HUES6 (cell line): ENCODE results near the gene PLA2G4C.

Source experiments
- H3K27ac ChIP-seq: 2 replicates; pipeline ENCODE4 v1.7.0; 2013; ENCODE audit warnings: low read depth, mild to moderate bottlenecking, low read length, inconsistent platforms
- H3K27me3 ChIP-seq: 2 replicates; pipeline ENCODE4 v1.6.1; 2013; ENCODE audit warnings: low read length; ENCODE audit not compliant: control insufficient read depth, insufficient read depth
- H3K36me3 ChIP-seq: 2 replicates; pipeline ENCODE4 v1.6.1; 2013; ENCODE audit warnings: low read length; ENCODE audit not compliant: control insufficient read depth, insufficient read depth
- H3K4me1 ChIP-seq: 2 replicates; pipeline ENCODE4 v1.6.1; 2013; ENCODE audit warnings: low read length; ENCODE audit not compliant: control insufficient read depth, insufficient read depth
- H3K4me3 ChIP-seq: 2 replicates; pipeline ENCODE4 v1.5.1; 2013; ENCODE audit warnings: low read depth, low read length
- H3K9ac ChIP-seq: one replicate; pipeline ENCODE4 v1.6.1; 2013; ENCODE audit warnings: mild to moderate bottlenecking, low read length
- H3K9me3 ChIP-seq: 2 replicates; pipeline ENCODE4 v1.6.1; 2013; ENCODE audit warnings: low read depth, low read length; ENCODE audit not compliant: control insufficient read depth, insufficient read depth

Gene PLA2G4C

GRCh38 chr19:48053076-48053475, 57.5 kb downstream of the PLA2G4C start:
- no peaks in the 10 kb centered on the region for H3K27me3 ChIP-seq
- H3K4me1 ChIP-seq: no peaks in the 10 kb centered on the region
- H3K36me3 ChIP-seq: no peaks in the 10 kb centered on the region
- H3K9me3 ChIP-seq: peaks cover 23% of the 10 kb centered on the region
- H3K9ac ChIP-seq: no peak overlapping the region
- H3K27ac ChIP-seq: no peak overlapping the region
- no peak overlapping the region for H3K4me3 ChIP-seq

DNA sequence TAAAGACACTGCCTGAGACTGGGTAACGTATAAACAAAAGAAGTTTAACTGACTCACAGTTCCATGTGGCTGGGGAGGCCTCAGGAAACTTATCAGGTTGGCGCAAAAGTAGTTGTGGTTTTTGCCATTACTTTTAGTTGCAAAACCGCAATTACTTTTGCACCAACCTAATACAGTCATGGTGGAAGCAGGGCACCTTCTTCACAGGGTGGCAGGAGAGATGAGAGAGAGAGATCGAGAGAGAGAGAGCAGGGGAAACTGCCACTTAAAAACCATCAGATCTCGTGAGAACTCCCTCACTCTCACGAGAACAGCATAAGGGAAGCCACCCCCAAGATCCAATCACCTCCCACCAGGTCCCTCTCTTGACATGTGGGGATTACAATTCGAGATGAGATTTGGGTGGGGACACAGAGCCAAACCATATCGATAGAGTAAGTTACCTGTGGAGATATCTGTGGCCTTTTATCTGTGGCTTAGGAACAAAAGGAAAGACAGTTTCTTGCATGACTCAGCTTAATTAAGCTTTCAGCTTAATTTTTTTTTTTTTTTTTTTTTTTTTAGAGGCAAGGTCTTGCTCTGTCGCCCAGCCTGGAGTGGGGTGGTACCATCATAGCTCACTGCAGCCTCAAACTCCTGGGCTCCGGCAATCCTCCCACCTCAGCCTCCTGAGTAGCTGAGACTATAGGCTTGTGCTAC, 59.1 kb downstream of the PLA2G4C start:
- Histone ChIP-seq H3K4me1 (no peaks in the 10 kb centered on the region), H3K36me3 (no peaks in the 10 kb centered on the region), H3K9ac (no peak overlapping the region), H3K9me3 (peaks cover 27% of the 10 kb centered on the region), H3K27ac (no peak overlapping the region), H3K27me3 (no peaks in the 10 kb centered on the region), H3K4me3 (no peak overlapping the region)

DNA sequence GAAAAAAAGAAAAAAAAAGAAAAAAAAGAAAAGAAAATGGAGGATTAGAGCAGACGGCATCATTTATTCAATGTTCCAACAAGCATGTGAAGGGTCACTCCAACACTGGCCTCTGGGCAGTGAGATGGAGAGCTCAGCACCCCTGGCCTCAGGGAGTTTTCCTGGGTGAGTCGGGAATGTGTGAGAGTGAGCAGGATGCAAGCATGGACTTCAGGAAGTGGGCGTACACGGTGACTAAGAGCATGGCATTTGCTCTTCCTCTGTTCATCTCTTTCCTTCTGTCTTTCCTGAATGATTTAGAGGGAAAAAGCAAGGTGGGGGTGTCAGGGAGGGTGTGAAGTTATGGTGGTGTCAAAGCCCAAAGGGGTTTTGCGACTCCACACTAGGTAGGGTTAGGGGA, 66.1 kb downstream of the PLA2G4C start:
- Histone ChIP-seq H3K27ac (no peak overlapping the region), H3K36me3 (no peaks in the 10 kb centered on the region), H3K4me1 (no peaks in the 10 kb centered on the region), H3K4me3 (no peak overlapping the region), H3K9ac (no peak overlapping the region), H3K9me3 (peaks cover 20% of the 10 kb centered on the region; the same call in 1 of the 2 replicates), H3K27me3 (peaks cover 11% of the 10 kb centered on the region; the same call in 1 of the 2 replicates)

DNA sequence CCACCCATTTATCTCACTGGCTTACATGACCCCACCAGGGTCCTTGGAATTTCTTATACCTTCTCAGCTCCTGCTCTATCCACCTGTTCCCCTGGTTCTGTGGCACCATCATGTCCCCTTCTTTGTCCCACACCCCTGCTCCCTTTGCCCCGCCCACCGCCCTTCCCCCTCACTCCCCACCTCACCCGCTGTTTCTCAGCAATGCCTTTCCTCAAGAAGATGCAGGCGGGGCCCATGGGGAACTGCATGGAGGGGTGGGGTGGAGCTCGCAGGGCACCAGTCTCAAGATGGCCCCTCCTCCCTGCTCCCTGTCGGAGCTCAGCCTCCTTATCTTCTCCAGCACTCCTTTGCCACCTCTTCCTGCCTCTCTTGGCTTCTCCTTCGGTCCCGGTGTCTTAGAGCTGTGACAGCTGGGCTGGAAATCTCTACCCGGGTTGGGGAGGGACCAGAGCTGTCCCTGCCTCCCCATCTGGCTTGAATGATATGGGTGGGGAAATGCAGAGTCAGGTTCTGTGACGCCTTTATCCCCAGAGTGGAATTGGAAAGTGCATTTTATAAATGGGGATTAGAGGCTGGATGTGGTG, 66.8 kb downstream of the PLA2G4C start, which contains the start of gene CABP5:
Gene CABP5, minus strand, starts transcription at position 405 of the 584 bp plus-strand sequence. Its CDS starts 157 bp downstream, at position 248.
- Histone ChIP-seq H3K27me3 (peaks cover 11% of the 10 kb centered on the region; the same call in 1 of the 2 replicates), H3K36me3 (no peaks in the 10 kb centered on the region), H3K9ac (no peak within 1 kb of the TSS), H3K9me3 (peaks cover 21% of the 10 kb centered on the region; the same call in 1 of the 2 replicates), H3K27ac (no peak within 1 kb of the TSS), H3K4me3 (no peak within 1 kb of the TSS), H3K4me1 (no peaks in the 10 kb centered on the region)

- no peaks in the 10 kb centered on the region for H3K36me3 ChIP-seq
- H3K4me1 ChIP-seq: no peaks in the 10 kb centered on the region
- peaks cover 11% of the 10 kb centered on the region; the same call in 1 of the 2 replicates for H3K27me3 ChIP-seq
- H3K27ac ChIP-seq: no peak overlapping the region
- H3K9me3 ChIP-seq: peaks cover 16% of the 10 kb centered on the region
- no peak overlapping the region for H3K4me3 ChIP-seq
- no peak overlapping the region for H3K9ac ChIP-seq
Observed at GRCh38 chr19:48041877-48042580, 68.6 kb downstream of the PLA2G4C start.

DNA sequence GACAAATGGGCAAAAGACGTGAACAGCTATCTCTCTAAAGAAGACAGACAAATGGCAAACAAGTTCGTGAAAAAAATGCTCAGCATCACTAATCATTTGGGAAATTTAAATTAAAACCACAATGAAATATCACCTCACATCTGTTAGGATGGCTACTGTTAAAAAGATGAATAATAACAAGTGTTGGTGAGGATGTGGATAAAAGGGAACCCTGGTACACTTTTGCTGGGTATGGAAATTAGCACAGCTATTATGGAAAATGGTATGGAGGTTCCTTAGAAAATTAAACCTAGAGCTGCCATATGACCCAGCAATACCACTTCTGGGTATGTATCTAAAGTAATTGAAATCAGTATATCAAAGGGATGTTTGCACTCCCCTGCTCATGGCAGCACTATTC, 73.9 kb downstream of the PLA2G4C start:
- Histone ChIP-seq H3K27ac (no peak overlapping the region), H3K9me3 (peaks cover 19% of the 10 kb centered on the region), H3K9ac (no peak overlapping the region), H3K4me3 (no peak overlapping the region), H3K27me3 (peaks cover 11% of the 10 kb centered on the region; the same call in 1 of the 2 replicates), H3K4me1 (no peaks in the 10 kb centered on the region), H3K36me3 (no peaks in the 10 kb centered on the region)

DNA sequence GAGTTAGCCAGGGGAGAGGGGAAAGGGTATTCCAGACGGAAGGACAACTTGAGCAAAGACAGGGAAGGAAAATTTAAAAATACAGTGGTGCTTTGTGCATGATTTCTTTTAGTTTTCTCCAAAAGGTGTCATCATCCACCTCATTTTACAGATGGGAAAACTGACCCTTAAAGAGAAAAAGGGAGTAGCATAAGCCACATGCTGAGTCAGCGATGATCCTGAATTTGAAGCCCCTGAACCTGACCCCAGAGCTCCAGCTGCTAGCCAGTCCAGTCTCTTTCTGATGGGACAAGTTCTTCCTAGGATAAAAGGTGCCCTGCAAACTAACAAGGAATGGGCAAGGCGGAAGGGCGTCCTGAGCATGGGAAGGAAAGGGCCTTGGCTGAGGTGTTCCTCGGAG, 77.0 kb downstream of the PLA2G4C start:
- no peak overlapping the region for H3K27ac ChIP-seq
- no peak overlapping the region for H3K9ac ChIP-seq
- H3K27me3 ChIP-seq: peaks cover 13% of the 10 kb centered on the region; the same call in 1 of the 2 replicates
- no peaks in the 10 kb centered on the region for H3K4me1 ChIP-seq
- H3K9me3 ChIP-seq: peaks cover 19% of the 10 kb centered on the region
- H3K4me3 ChIP-seq: no peak overlapping the region
- no peaks in the 10 kb centered on the region for H3K36me3 ChIP-seq

- H3K27ac ChIP-seq: no peak overlapping the region
- H3K9me3 ChIP-seq: peaks cover 10% of the 10 kb centered on the region; the same call in 1 of the 2 replicates
- H3K36me3 ChIP-seq: no peaks in the 10 kb centered on the region
- H3K27me3 ChIP-seq: peaks cover 20% of the 10 kb centered on the region; the same call in 1 of the 2 replicates
- H3K9ac ChIP-seq: no peak overlapping the region
- H3K4me3 ChIP-seq: no peak overlapping the region
- no peaks in the 10 kb centered on the region for H3K4me1 ChIP-seq
Observed at GRCh38 chr19:48030073-48030472, 80.5 kb downstream of the PLA2G4C start.

DNA sequence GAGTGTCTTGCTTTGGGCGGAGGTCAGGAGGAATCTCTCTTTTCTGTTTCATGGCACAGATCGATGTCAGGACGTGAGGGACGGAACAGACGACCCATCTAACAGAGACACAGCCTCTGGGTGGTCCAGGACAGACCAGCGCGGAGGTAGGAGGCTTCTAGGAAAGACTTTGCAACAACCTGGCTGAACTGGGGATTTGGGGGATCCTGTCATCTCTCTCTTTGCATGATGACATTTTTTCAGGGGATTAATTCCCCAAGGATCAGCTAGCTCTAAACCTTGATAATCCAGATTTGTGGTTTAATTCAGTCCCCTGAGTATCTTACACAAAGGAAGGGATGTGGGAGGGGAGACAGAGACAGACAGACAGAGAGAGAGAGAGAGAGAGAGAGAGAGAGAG, 81.2 kb downstream of the PLA2G4C start:
- no peaks in the 10 kb centered on the region for H3K36me3 ChIP-seq
- peaks cover 23% of the 10 kb centered on the region; the same call in 1 of the 2 replicates for H3K27me3 ChIP-seq
- H3K4me3 ChIP-seq: no peak overlapping the region
- no peak overlapping the region for H3K9ac ChIP-seq
- H3K27ac ChIP-seq: no peak overlapping the region
- no peaks in the 10 kb centered on the region for H3K4me1 ChIP-seq
- H3K9me3 ChIP-seq: peaks cover 10% of the 10 kb centered on the region; the same call in 1 of the 2 replicates

DNA sequence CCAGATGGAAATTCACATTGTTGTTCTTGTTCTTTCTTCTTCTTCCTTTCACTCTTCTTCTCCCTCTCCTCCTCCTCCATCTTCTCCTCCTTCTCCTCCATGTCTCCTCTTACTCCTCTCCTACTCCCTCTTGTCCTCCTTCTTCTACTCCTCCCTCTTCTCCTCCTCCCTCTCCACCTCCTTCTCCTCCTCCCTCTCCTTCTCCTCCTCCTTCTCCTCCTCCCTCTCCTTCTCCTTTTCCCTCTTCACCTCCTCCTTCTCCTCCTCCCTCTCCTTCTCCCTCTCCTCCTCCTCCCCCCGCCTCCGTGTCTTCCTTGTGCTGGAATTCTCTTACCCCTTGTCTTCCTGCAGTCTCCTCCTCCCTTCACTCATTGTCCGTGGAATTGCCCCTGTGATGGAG, 85.1 kb downstream of the PLA2G4C start:
- H3K27me3 ChIP-seq: peaks cover 29% of the 10 kb centered on the region; the same call in 1 of the 2 replicates
- H3K27ac ChIP-seq: no peak overlapping the region
- H3K36me3 ChIP-seq: no peaks in the 10 kb centered on the region
- H3K9ac ChIP-seq: no peak overlapping the region
- H3K4me3 ChIP-seq: no peak overlapping the region
- no peaks in the 10 kb centered on the region for H3K4me1 ChIP-seq
- peaks cover 4% of the 10 kb centered on the region; the same call in 1 of the 2 replicates for H3K9me3 ChIP-seq

- Histone ChIP-seq H3K27me3 (peaks cover 27% of the 10 kb centered on the region; the same call in 1 of the 2 replicates), H3K9me3 (peaks cover 4% of the 10 kb centered on the region; the same call in 1 of the 2 replicates), H3K36me3 (no peaks in the 10 kb centered on the region), H3K9ac (no peak overlapping the region), H3K4me1 (no peaks in the 10 kb centered on the region), H3K4me3 (no peak overlapping the region), H3K27ac (no peak overlapping the region)
Observed at GRCh38 chr19:48023518-48023917, 87.1 kb downstream of the PLA2G4C start.
